GM12878 (cell line): Measurements from ENCODE around the gene OR1C1. TPM values are rescaled to one million over a fixed set of nuclear protein-coding genes. Genes with fewer than 3 reads are reported as not detected.
"Not testable (repeated sequence)": the region's sequence is repeated elsewhere in the genome, so short reads cannot be mapped to it uniquely, and the experiment has no call there.

Source experiments
- ATAC-seq: fragments of 200-7000 bp; cut with Tn5 transposase; 3 replicates; pipeline ENCODE4 v1.9.1; 2020; ENCODE audit warnings: mild to moderate bottlenecking, moderate library complexity
- BruUV-seq: library from RNA; stranded (reverse); fragments of 400-500 nt; replicated peaks from 2 replicates; lab custom pipeline; 2021; lab: Mats Ljungman, UMichigan
- CTCF ChIA-PET: fragments of 300-600 bp; sonication (Branson Sonifier 250); formaldehyde crosslinking; extraction: SDS; loops from one replicate; lab custom pipeline; 2021; ENCODE audit warnings: inconsistent platforms; lab: Yijun Ruan, JAX
- POLR2A ChIA-PET: fragments of 350-600 bp; formaldehyde crosslinking; extraction: SDS; loops from one replicate; lab custom pipeline; 2021; ENCODE audit warnings: inconsistent platforms; lab: Charles Lee
- RAD21 ChIA-PET: fragments of 300-600 bp; sonication (Branson Sonifier 250); formaldehyde crosslinking; loops from one replicate; lab custom pipeline; 2023; ENCODE audit warnings: antibody characterized with exemption; ENCODE audit not compliant: unreplicated experiment; lab: Charles Lee
- SMC1A ChIA-PET: fragments of 300-600 bp; sonication (Branson Sonifier 250); formaldehyde crosslinking; loops from one replicate; lab custom pipeline; 2023; ENCODE audit not compliant: unreplicated experiment, uncharacterized antibody; lab: Charles Lee
- DNase-seq: peaks from one replicate; pipeline ENCODE4 v3.0.0-alpha.2; 2011; ENCODE audit warnings: low read depth, low spot score
- FAIRE-seq: peaks from 3 replicates; lab custom pipeline; 2011; peaks lifted over from hg19 to GRCh38; lab: Jason Lieb, UNC
- H2AFZ ChIP-seq: 2 replicates; pipeline ENCODE4 v1.6.0; 2011; ENCODE audit warnings: low read depth, low read length, control low read depth; ENCODE audit not compliant: control insufficient read depth
- H3K27ac ChIP-seq: 2 replicates; pipeline ENCODE4 v1.5.1; 2011; ENCODE audit warnings: control low read depth; ENCODE audit not compliant: control insufficient read depth, insufficient read depth
- H3K27me3 ChIP-seq, 2 experiments: replicated peaks in 1 of 2; 2 replicates each; pipeline versions ENCODE4 v1.6.0 to v1.6.1; 2011; ENCODE audit warnings: low read length in 1 of 2; ENCODE audit not compliant: control insufficient read depth in 2 of 2, insufficient read depth in 2 of 2
- H3K36me3 ChIP-seq, 2 experiments: 2 replicates each; pipeline ENCODE4 v1.5.1; 2011; ENCODE audit warnings: low read length in 1 of 2; ENCODE audit not compliant: control insufficient read depth in 2 of 2, insufficient read depth in 2 of 2
- H3K4me1 ChIP-seq: 2 replicates; pipeline ENCODE4 v1.6.1; 2011; ENCODE audit warnings: mild to moderate bottlenecking, low read length, moderate library complexity, mixed read lengths; ENCODE audit not compliant: control insufficient read depth, insufficient read depth
- H3K4me2 ChIP-seq: 2 replicates; pipeline ENCODE4 v1.6.0; 2011; ENCODE audit warnings: control low read depth; ENCODE audit not compliant: control insufficient read depth, insufficient read depth
- H3K4me3 ChIP-seq: fragments of 200-600 bp; sonication (generic); 2 replicates; pipeline ENCODE4 v1.5.1; 2016
- H3K79me2 ChIP-seq: 2 replicates; pipeline ENCODE4 v1.6.0; 2011; ENCODE audit warnings: low read length; ENCODE audit not compliant: control insufficient read depth, insufficient read depth
- H3K9ac ChIP-seq: 2 replicates; pipeline ENCODE4 v1.8.0; 2011; ENCODE audit warnings: low read length, control low read depth, mixed read lengths; ENCODE audit not compliant: control insufficient read depth, insufficient read depth
- H3K9me3 ChIP-seq: replicated peaks from 3 replicates; pipeline ENCODE4 v1.5.1; 2011; ENCODE audit warnings: mild to moderate bottlenecking, low read length; ENCODE audit not compliant: control insufficient read depth, insufficient read depth
- H4K20me1 ChIP-seq: 2 replicates; pipeline ENCODE4 v1.6.0; 2011; ENCODE audit not compliant: control insufficient read depth, insufficient read depth
- BHLHE40 ChIP-seq, 2 experiments: fragments of 450-650 bp in 1 of 2; IDR thresholded peaks; 2 replicates each; pipeline ENCODE4 v1.6.1; 2011 to 2017; ENCODE audit warnings: low read depth in 2 of 2, borderline replicate concordance in 1 of 2, improper control_type of control experiment in 1 of 2, low read length in 1 of 2, mild to moderate bottlenecking in 1 of 2
- BMI1 ChIP-seq: fragments of 450-650 bp; IDR thresholded peaks from 2 replicates; pipeline ENCODE4 v1.6.1; 2016; ENCODE audit warnings: mild to moderate bottlenecking, moderate library complexity, borderline replicate concordance
- E4F1 ChIP-seq: fragments of 450-650 bp; IDR thresholded peaks from 2 replicates; pipeline ENCODE4 v1.6.1; 2018; ENCODE audit warnings: borderline replicate concordance, mild to moderate bottlenecking; ENCODE audit not compliant: partially characterized antibody
- GABPA ChIP-seq: IDR thresholded peaks from 2 replicates; pipeline ENCODE4 v1.6.1; 2014; ENCODE audit warnings: antibody characterized with exemption, low read depth, mild to moderate bottlenecking, inconsistent platforms
- MAX ChIP-seq: IDR thresholded peaks from 2 replicates; pipeline ENCODE4 v1.6.1; 2012; ENCODE audit warnings: low read depth, low read length, improper control_type of control experiment
- PKNOX1 ChIP-seq: fragments of 450-650 bp; IDR thresholded peaks from 2 replicates; pipeline ENCODE4 v1.6.1; 2016; ENCODE audit warnings: mild to moderate bottlenecking
- POLR2A ChIP-seq: IDR thresholded peaks from 2 replicates; pipeline ENCODE4 v1.6.1; 2011; ENCODE audit warnings: low read depth, mild to moderate bottlenecking, low read length
- POU2F2 ChIP-seq: IDR thresholded peaks from 3 replicates; pipeline ENCODE4 v1.6.1; 2011; ENCODE audit warnings: low read depth, mild to moderate bottlenecking, low read length, borderline replicate concordance
- RELA ChIP-seq: fragments of 450-650 bp; IDR thresholded peaks from 2 replicates; pipeline ENCODE4 v1.8.0; 2014; ENCODE audit warnings: borderline replicate concordance; ENCODE audit not compliant: partially characterized antibody
- RFX5 ChIP-seq: IDR thresholded peaks from 2 replicates; pipeline ENCODE4 v1.6.1; 2011; ENCODE audit warnings: low read depth, low read length, improper control_type of control experiment
- SP1 ChIP-seq: IDR thresholded peaks from one replicate; pipeline ENCODE4 v1.6.1; 2011; ENCODE audit warnings: low read depth, low read length
- WRNIP1 ChIP-seq: IDR thresholded peaks from 2 replicates; pipeline ENCODE4 v1.6.1; 2011; ENCODE audit warnings: low read depth, low read length, improper control_type of control experiment, borderline replicate concordance
- ZNF622 ChIP-seq: fragments of 450-650 bp; IDR thresholded peaks from 2 replicates; pipeline ENCODE4 v1.6.1; 2017; ENCODE audit warnings: mild to moderate bottlenecking, inconsistent platforms
- WGBS: methylation state at CpG from one replicate; pipeline ENCODE4 v1.1.6; 2016; ENCODE audit warnings: low lambda C conversion rate; ENCODE audit not compliant: insufficient replicate concordance, insufficient coverage; ENCODE audit errors: missing lambda C conversion rate; 5-methylcytosine and 5-hydroxymethylcytosine counted together
- in situ Hi-C: fragments of 300-500 bp; cut with MboI; formaldehyde crosslinking; loops from 9 replicates; pipeline ENCODE4 v1.14.3; 2018; ENCODE audit warnings: mixed read lengths
- intact Hi-C: fragments of 100-400 bp; cut with micrococcal nuclease; formaldehyde crosslinking; loops from one replicate; pipeline ENCODE4 v1.14.2; 2022; ENCODE audit not compliant: unreplicated experiment
- polyA plus RNA-seq, 11 experiments: library from polyadenylated mRNA; depleted of rRNA in 4 of 11; unstranded in 6 of 11; stranded (reverse) in 5 of 11; fragments of >200 nt; fragmentation: Nextera tagmentation in 4 of 11; fragmentation: Illumina TruSeq in 1 of 11; extraction: Ambion mirVana in 4 of 11; extraction: Trizol in 1 of 11; gene quantifications; 1 replicate in 1 of 11; 2 replicates in 10 of 11; pipeline versions ENCODE4 v1.2.1 to v1.2.3, GENCODE V29; 2011 to 2016; ENCODE audit warnings: inconsistent platforms in 2 of 11, missing spikeins in 2 of 11, low read depth in 1 of 11
- total RNA-seq, 4 experiments: library from RNA; depleted of rRNA in 3 of 4; stranded (reverse); fragments of >200 nt in 3 of 4; fragmentation: Illumina TruSeq in 1 of 4; extraction: Trizol in 1 of 4; gene quantifications; 2 replicates each; pipeline versions ENCODE4 v1.2.1 to v1.2.3, GENCODE V29; 2013 to 2021

Gene OR1C1
- total and polyA plus RNA-seq, 10 of the 15 experiments (the other 5 are each of a cell fraction or from before 2014, with no cell fraction given), result not detected

- no peak for TF ChIP-seq E4F1
- TF ChIP-seq GABPA, result no peak
- no peak for TF ChIP-seq BMI1
- TF ChIP-seq POLR2A, result no peak
Observed at GRCh38 chr1:247797518-247797917, 37.2 kb upstream of the OR1C1 start (continued).

GRCh38 chr1:247769603-247770002 is 9.2 kb upstream of the OR1C1 start:
- no peak for TF ChIP-seq MAX
- TF ChIP-seq ZNF622, result no peak
- TF ChIP-seq POU2F2, result no peak
- no peak for TF ChIP-seq RFX5
- no peak for TF ChIP-seq SP1
- no peak for TF ChIP-seq RELA
- TF ChIP-seq WRNIP1, result no peak
- TF ChIP-seq BHLHE40 (IDR thresholded peaks at IDR 0.05; ENCODE audit: borderline replicate concordance in 1 of 2, low read depth in 2 of 2, low read length in 1 of 2), result no peak
- TF ChIP-seq PKNOX1, result no peak
- H3K27me3 ChIP-seq, result no peaks in the 10 kb centered on the region
- ChIA-PET SMC1A (no interaction called here), CTCF (no interaction called here), RAD21 (no interaction called here), POLR2A (no interaction called here)
- H3K27ac ChIP-seq, result no peak overlapping the region
- DNase-seq (no peak), FAIRE-seq (no peak), ATAC-seq (no peak)
- intact Hi-C loops, result no loop called here
- no peaks in the 10 kb centered on the region for H3K9me3 ChIP-seq
- no peak overlapping the region for H3K9ac ChIP-seq
- in situ Hi-C loops, result no loop called here
- no peak overlapping the region for H2AFZ ChIP-seq
- no peak overlapping the region for H3K4me3 ChIP-seq
- no TSS peak for BruUV-seq
- H3K4me1 ChIP-seq, result no peaks in the 10 kb centered on the region
- no peaks in the 10 kb centered on the region for H4K20me1 ChIP-seq
- no peaks in the 10 kb centered on the region for H3K79me2 ChIP-seq
- H3K36me3 ChIP-seq, result no peaks in the 10 kb centered on the region
- no peak overlapping the region for H3K4me2 ChIP-seq

GRCh38 chr1:247754311-247754710 is 6.0 kb downstream of the OR1C1 start:
- H4K20me1 ChIP-seq, BruUV-seq, SMC1A ChIA-PET, H3K9me3 ChIP-seq, H3K4me3 ChIP-seq, ATAC-seq, H3K79me2 ChIP-seq, H3K9ac ChIP-seq, H3K4me1 ChIP-seq, in situ Hi-C loops, H3K36me3 ChIP-seq, POLR2A ChIA-PET, FAIRE-seq, H3K27ac ChIP-seq, RAD21 ChIA-PET, DNase-seq, H3K4me2 ChIP-seq, CTCF ChIA-PET, H3K27me3 ChIP-seq, H2AFZ ChIP-seq, intact Hi-C loops: not testable (repeated sequence)
- WGBS, result 39% methylated on average over 1 of the region's 1 CpG
